Thyroid gland (tissue), 4 donors: ENCODE measurements around the gene PDE5A.

ENCODE experiments used
- POLR2A ChIP-seq, 2 donors: fragments of 450-650 bp; IDR thresholded peaks; one replicate each; pipeline ENCODE4 v1.6.1; 2017; ENCODE audit warnings: antibody characterized with exemption in 2 of 2, mild to moderate bottlenecking in 2 of 2, moderate library complexity in 1 of 2
- TF ChIP-seq, protein P1 (sequence below), 6 experiments: fragments of 200-600 bp in 3 of 6; fragments of 450-650 bp in 3 of 6; sonication (generic) in 3 of 6; IDR thresholded peaks; one replicate each; pipeline ENCODE4 v1.5.1; 2016 to 2019; ENCODE audit warnings: antibody characterized with exemption in 6 of 6, mild to moderate bottlenecking in 2 of 6, inconsistent platforms in 1 of 6, moderate library complexity in 1 of 6

DNA sequence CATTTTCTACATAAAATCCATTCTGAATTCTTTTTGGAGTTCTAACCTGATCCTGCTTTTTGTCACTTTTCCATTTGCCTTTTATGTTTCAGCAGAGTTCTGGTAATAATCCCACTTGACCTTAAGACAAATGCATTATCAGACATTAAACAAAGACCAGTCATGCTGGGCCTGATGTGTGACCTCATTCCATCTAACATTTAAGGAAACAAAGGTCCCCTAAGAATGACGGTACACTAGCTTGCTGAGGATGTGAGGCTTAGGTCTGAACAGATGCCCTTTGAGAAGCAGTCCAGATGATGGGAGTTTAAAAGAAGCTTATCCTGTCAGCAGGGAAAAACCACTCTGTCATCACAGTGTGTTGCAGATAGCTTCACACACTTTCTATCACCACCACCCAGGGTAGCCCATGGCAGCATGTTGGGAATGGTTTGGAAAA, 38.1 kb upstream of the PDE5A start:
- TF ChIP-seq, protein P1, sequence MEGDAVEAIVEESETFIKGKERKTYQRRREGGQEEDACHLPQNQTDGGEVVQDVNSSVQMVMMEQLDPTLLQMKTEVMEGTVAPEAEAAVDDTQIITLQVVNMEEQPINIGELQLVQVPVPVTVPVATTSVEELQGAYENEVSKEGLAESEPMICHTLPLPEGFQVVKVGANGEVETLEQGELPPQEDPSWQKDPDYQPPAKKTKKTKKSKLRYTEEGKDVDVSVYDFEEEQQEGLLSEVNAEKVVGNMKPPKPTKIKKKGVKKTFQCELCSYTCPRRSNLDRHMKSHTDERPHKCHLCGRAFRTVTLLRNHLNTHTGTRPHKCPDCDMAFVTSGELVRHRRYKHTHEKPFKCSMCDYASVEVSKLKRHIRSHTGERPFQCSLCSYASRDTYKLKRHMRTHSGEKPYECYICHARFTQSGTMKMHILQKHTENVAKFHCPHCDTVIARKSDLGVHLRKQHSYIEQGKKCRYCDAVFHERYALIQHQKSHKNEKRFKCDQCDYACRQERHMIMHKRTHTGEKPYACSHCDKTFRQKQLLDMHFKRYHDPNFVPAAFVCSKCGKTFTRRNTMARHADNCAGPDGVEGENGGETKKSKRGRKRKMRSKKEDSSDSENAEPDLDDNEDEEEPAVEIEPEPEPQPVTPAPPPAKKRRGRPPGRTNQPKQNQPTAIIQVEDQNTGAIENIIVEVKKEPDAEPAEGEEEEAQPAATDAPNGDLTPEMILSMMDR (IDR thresholded peaks at IDR 0.05) = no peak
- no peak for TF ChIP-seq POLR2A (IDR thresholded peaks at IDR 0.05)
